Measurements from ENCODE around the gene PTH2R.
A peak's percentile ranks its signal among the peaks of the same experiment; 100 is the strongest.
"Not testable (repeated sequence)": the region's sequence is repeated elsewhere in the genome, so short reads cannot be mapped to it uniquely, and the experiment has no call there.

Gene PTH2R, protein sequence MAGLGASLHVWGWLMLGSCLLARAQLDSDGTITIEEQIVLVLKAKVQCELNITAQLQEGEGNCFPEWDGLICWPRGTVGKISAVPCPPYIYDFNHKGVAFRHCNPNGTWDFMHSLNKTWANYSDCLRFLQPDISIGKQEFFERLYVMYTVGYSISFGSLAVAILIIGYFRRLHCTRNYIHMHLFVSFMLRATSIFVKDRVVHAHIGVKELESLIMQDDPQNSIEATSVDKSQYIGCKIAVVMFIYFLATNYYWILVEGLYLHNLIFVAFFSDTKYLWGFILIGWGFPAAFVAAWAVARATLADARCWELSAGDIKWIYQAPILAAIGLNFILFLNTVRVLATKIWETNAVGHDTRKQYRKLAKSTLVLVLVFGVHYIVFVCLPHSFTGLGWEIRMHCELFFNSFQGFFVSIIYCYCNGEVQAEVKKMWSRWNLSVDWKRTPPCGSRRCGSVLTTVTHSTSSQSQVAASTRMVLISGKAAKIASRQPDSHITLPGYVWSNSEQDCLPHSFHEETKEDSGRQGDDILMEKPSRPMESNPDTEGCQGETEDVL

DNA sequence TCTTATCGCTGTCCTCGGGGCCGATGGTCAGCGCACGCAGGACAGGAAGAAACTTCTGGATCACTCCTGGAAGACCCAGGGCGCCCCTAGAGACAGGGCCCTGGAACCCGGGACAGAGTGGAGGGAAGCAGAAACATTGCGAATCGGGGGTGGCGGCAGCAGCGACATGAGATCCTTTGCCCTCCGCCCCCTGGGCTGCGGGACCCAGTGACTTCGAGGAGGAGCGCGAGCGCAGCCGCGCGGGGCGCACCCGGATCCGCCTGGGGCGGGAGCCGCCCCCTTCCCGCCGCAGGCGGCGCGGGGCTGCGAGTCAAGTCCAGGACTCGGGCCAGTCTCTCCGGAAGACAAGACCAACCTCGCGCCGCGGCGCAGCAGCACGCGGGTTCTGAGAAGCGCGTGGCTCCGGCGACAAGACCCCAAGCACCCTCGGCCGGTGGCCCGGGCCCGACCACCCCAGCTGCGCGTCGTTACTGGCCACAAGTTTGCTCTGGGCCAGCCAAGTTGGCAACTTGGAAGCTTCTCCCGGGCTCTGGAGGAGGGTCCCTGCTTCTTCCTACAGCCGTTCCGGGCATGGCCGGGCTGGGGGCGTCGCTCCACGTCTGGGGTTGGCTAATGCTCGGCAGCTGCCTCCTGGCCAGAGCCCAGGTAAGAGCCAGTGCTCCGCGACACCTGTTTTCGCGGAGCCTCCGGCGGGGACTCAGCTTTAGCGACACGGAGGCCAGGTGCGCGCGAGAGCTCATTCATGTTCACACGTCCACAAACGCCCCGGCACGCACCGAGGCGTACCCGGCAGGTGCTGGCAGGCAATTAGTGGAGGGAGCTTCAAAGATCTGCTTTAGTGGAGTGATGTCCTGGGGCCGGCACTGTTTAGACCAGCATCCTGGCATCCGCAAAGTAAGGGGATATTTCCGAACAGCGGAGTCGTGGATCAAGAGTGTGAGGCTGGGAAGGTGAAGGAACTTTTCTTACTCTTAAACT, at the start of gene PTH2R:
PTH2R (plus strand) TSS at position 319 of the 978 bp plus-strand sequence; CDS start at position 571, 252 bp downstream.
- no peak for DNase-seq

DNA sequence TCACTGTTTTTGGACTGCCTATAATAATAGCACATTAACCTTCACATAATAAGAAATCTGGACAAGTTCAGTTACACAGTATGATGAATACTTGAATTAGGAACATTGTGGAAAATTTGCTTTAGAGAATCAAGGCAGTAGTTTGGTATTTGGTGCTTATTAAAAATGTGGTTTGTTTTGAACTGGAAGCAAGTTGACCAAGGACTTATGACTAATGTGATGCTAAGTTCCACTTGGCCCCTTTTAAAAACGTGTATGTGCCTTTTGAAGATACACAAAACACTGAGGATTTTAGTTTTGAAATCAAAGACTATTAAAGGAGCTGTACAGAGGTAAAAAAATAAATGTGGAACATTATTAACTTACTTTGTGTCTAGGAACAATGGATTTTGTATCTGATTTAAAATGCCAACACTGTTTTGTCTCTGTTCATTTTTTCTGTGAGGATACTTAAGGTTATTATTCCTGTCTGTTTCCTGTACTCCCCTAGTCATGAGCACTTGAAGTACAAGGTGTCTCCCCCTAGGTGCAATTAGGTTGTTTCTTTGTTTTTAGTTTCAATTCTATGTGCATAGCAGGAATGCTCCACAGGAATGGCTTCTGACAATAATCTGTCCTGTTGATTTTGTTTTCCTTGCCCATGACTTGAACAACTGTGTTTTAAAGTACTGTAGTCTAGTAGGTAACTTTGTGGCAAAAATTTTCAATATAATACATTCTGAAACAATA, 49.6 kb upstream of the PTH2R start:
- DNase-seq: no peak

DNA sequence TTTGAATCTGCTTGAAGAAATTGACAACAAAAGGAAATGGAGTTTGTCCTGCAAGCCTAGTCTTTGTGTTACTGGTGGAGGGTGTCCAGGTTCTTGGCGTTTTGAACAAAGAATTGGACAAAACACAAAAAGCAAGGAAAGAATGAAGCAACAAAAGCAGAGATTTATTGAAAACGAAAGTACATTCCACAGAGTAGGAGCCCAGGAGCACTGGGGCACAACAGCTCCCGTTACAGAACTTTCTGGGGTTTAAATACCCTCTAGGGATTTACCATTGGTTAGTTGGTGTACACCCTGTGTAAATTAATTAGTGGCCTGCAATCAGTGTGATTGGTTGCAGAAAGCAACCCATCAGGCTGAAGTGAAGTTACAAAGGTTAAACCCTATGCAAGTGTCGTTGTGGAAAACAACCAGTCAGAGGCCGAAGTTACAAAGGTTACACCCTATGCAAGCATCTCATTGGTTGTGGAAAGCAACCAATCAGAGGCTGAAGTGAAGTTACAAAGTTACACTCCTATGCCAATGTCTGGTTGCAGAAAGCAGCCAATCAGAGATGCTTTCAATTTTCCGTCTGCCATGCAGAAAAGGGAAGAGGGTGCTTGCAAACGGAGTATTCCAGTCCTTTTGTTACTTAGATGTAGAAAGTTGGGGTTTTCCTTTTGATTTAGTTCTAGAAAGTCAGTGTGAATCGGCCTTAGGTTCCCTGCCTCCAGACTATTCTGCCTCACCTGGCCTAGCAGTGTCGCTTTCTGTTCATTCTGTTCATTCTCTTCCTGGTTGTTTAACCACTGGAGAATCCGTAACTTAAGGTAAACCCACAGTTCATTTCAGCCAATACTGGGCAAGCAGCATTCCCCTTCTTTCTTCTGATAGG, 47.6 kb upstream of the PTH2R start:
- DNase-seq: no peak

DNA sequence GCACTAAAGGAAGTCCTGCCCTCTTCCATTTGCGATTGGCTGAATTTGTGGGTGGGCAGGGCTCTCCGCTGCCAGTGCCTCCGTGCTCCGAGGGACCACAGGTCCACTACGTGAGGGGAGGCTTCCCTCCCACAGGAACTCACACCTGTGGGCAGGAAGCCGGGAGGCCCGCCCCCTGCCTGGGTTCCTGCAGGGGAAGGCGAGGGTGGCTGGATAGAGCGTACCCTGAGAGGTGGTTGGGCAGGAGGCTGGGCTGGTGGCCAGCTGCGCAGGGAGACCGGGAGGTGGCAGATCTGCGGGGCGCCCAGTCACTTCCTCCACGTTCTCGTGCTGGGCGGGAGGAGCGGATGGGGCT, 47.0 kb upstream of the PTH2R start:
- DNase-seq: no peak

DNA sequence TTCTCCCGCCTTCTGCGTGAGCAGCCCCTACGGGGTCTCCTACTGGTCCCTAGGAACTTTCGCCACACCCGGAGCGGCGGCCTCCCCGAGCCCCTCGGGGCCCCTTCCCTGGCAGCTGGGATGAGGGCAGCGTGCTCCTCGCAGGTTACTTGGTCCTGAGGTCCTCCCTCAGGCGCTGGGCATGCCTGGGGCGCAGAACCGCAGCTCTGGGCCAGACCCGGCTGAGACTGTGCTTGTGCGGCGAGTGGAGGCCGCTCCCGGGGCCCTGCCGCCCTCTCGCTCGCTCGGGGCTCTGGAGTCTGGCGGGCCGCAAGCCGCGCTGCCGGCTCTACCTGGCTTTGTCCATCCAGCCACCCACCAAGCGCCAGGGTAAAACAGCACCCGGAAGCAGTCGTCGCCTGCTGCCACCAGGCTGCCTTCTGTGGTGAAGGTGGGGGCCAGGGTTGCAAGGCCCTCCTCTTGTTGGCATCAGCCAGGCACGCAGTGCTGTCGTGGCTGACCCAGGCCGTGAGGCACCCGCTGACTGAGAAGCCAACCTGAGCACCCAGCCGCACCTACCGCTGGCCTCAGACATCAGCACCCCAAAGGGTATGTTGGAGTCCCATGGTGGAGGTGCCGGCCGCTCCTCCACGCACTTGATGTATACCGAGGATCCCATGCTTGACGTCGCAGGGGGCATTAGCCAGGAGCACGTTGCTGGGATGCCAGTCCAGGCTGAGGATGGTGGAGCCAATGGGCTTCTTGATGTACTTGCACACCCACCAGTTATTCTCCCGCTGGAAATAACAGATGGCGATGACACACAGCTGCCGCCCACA, 46.1 kb upstream of the PTH2R start:
- DNase-seq: no peak

DNA sequence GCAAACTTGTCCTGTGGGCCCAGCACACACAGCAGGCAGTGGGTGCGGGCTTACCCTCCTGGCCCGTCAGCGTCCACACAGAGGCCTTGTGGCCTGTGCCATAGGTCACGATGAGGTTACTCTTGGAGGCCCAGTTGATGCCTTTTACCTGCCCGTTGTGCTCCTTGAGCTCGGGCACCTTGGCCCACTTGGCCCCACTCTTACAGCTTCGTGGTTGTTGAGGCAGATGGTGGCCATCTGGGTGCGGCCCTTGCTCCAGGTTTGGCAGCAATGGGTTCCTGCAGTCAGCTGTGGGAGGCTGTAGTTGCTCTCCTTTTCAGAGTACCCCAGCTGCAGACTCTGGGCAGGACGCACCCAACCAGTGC, 45.5 kb upstream of the PTH2R start:
- no peak for DNase-seq

DNA sequence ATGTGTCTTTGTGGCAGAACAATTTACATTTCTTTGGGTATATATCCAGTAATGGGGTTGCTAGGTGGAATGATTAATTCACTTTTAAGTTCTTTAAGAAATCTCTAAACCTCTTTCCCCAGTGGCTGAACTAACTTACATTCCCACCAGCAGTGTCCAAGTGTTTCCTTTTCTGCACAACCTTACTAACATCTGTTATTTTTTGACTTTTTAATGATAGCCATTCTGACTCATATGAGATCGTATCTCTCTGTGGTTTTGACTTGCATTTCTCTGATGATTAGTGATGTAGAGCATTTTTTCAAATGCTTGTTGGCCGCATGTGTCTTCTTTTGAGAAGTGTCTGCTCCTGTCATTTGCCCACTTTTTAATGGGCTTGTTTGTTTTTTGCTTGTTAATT, 43.1 kb upstream of the PTH2R start:
- DNase-seq: peak; percentile 79

DNA sequence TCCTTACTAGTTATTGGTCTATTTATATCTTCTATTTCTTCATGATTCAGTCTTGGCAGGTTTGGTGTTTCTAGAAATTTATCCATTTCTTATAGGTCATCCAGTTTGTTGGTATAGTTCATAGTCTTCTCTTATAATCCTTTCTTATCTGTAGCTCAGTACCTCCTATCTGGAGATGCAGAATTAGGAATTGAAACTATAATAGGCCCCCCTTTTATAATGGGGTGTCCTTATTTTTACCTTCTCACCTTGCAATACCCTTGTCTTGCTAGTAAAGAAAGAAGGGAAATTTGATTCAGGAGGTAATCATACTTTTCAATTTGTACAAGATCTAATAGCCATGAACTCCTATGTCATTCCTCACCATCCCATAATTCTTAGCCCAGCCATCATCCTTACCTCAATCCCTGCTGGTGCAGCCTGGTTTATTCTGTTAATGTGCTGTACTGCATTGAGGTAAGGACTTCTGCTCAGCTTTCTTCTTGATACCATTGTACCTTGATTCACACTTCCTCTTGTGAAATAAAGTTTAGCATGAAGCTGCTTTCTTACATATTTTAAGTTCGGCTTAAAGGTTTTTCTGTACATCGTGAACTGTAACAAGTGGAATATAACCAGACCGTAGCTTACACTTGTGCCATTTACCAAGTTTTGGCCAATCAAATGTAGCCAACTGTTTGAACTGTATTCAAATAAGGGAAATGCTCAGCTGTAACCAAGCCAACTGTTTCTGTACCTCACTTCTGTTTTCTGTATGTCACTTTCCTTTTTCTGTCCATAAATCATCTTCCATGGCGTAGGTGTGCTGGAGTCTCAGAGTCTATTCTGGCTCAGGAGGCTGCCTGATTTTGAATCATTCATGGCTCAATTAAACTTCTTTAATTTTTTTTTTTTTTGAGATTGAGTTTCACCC, 40.1 kb upstream of the PTH2R start:
- no peak for DNase-seq

DNA sequence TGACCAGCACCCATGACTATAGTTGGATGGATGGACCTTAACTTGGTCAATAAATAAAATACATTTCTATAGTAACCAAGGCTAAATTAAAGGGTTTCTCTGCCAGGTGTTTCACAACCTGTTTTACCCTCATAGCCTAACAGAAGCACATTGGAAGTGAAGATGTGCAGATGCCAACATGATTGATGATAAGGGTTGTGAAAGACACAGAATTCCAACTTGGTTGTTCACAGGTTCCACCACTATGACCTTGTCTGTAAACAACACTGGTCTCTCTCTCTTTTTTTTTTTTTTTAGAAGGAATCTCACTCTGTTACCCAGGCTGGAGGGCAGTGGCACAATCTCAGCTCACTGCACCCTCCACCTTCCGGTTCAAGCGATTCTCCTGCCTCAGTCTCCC, 37.5 kb upstream of the PTH2R start:
- peak; percentile 61 for DNase-seq

DNA sequence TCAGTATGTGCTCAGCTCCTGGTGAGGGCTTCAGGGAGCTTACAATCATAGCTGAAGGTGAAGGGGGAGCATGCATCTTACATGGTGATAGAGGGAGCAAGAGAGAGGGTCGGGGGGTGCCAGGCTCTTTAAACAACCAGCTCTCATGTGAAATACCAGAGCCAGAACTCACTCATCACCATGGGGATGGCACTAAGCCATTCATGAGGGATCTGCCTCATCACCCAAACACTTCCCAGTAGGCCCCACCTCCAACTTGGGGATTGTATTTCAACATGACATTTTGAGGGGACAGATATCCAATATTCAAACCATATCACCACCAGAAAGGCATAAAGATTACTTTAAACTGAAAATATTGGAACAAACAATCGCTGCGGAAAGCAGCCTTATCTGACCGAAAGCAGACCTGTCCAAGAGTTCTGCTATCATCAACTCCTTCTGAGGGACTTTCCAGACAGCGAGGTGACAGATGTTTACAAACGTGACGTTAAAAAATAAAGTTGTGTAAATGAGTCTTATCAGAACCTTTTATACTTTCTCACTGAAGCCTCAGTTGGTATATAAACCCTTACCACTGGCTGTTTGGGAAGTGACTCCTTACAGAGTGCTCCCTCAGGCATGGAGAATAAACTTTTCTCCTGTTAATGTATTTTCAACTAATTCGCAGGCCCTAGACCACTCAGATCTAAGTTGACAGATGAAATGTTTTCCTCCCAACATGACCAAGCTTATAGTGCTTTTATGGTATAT, 35.5 kb upstream of the PTH2R start:
- DNase-seq: peak; percentile 10

DNA sequence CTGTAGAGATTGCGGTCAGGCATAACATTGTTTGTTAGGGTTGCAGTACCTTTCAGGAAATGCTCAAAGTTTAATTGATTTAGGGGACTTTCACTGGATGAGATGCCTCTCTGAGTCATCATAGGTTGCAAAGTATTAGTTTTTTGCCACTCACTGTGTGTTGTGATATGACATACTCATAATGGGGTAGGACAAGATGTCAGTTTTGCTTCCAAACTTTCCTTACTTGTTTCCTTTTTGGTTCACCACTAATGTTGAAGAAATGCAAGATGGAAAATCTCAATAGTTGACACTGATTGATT, 35.0 kb upstream of the PTH2R start:
- DNase-seq: no peak

DNA sequence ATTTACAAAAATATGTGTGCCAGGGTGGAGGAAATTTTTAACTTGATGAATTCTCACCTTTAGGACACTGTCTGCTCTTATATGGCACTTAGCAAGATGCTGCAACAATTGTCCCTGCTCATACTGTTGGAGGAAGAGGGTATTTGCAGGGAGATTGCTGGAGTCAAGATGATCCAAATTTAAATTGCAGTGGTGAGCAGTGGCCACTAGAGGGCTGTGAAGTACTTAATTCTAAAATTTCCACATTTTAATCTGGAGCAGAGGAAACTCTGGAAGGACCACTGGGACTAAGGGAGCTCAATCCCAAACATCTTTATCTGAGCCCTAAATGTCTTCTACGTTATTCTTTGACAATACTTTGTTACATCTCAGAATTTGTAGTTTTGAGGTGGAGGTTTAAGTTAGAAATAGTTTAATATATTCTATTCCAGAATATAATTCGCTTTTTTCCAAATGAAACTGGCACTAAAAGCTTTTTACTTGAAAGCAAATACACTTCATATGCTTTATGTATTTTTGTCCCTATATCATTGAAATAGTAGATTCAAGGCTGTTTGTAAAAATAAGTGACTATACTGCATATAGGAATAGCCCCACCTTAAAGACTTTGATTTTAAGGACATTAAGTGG, 33.0 kb upstream of the PTH2R start:
- peak; percentile 36 for DNase-seq

DNA sequence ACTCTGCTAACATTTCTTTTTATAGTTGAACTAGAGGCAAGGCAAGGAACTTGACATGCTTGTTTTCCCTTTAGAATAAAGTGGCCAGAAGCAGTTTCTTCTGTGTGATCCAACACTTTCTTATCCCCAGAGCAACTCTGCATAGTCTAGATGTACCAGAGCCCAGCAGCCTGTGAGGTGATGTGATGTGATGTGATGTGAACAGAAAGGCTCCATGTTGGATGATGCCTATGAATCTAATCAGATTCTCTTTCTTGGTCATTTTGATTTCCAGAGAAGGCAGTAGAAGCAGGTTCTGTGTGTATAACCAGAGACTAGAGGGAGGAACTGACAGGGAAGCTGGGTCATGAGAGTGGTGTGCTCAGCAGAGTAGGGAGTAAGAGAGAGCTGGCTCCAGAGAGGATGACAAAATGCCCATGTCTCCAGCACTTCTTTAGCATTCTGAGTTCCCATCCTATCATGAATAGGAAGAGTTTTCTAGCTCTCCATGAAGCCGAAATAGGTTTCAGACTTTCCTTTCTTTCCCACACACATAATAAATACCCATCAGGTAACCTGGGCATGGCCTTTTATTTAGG, 31.0 kb upstream of the PTH2R start:
- DNase-seq: no peak

DNA sequence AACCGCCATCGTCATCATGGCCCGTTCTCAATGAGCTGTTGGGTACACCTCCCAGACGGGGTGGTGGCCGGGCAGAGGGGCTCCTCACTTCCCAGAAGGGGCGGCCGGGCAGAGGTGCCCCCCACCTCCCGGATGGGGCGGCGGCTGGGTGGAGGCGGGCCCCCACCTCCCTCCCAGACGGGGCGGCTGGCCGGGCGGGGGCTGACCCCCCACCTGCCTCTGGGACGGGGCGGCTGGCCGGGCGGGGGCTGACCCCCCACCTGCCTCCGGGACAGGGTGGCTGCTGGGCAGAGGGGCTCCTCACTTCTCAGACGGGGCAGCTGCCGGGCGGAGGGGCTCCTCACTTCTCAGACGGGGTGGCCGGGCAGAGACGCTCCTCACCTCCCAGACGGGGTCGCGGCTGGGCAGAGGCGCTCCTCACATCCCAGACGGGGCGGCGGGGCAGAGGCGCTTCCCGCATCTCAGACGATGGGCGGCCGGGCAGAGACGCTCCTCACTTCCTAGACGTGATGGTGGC, 29.2 kb upstream of the PTH2R start:
- not testable (repeated sequence) for DNase-seq

DNA sequence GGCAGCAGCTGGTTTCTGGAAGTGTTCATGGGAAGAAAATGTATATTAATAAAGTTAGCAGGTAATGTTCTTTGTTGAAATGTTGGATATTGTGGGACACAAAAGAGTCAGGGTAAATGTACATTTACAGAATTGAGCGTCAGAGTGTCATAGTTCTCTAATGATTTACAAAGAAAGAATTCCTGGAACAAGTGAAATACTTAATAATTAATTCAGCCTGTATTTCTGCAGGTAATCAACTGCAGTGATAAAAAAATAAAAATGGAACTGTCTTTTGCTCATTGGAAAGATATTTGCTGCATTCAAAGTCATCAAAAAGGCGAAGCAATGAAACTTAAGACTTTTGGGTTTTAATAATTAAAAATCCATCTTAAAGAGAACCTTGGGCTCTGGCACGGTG, 27.4 kb upstream of the PTH2R start:
- peak; percentile 32 for DNase-seq

DNA sequence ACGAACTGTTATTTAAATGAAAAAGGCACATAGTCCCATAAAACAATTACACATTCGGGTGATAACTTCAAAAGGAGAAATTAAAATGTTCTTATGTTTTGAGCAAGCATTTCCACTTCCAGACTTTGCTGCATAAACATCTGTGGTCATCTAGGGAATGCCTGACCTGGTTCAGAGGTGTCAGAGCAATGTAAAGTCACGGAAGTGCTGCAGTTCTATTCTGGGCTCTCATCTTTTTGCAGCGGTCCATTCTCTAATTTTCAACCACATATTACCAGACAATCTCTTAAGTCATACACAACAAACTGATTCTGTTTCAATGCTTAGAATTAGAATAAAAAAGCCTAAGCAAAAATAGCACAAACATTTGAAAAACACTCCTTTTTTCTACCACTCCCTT, 22.0 kb upstream of the PTH2R start:
- DNase-seq: no peak

DNA sequence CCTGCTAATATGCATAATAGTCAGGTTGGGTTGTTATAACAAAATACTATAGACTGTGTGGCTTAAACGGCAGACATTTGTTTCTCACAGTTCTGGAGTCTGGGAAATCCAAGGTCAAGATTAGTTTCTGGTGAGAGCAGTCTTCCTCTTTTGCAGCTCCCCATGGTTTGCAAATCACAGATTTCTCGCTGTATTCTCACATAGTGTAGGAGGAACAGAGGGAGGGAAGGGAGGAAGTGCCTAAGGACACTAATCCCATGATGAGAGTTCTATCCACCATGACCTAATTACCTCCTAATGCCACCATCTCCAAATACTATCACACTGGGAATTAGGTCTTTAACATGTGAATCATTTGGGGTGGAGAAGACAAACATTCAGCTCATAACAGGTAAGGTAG, 20.1 kb upstream of the PTH2R start:
- no peak for DNase-seq

DNA sequence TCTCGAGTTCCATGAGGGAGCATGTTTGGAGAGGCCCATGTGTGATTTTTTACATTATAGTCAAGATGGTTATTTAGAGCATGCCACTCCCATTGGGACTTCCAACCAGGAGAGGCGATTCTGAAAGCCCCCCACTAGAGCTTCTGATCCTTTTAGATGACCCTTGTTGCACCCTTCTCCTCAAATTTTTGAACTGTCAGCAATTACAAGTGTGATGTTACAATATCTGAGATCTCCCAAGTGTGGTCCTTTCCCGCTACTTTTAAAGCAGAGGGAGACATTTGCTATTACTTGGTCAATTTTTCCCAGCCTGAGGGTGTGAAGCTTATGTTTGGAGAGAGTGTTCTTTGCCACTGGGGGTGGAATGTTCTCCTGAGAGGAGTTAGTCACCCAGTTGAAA, 16.7 kb upstream of the PTH2R start:
- DNase-seq: no peak
